ENCODE measurements around the gene MYH9.
"Not testable (repeated sequence)": the region's sequence is repeated elsewhere in the genome, so short reads cannot be mapped to it uniquely, and the experiment has no call there.

The MYH9 gene

GRCh38 chr22:36413022-36413775 is 25.4 kb upstream of the MYH9 start:
- no peaks in the 10 kb centered on the region for H3K36me3 Mint-ChIP-seq (ENCODE audit: low read depth)
- H3K27ac Mint-ChIP-seq = peak overlapping the region in 2 of 3 experiments; percentile 34 to 67
- no peaks in the 10 kb centered on the region for H3K9me3 Mint-ChIP-seq
- H3K4me3 Mint-ChIP-seq = no peak overlapping the region
- TF ChIP-seq CTCF (IDR thresholded peaks at IDR 0.05; ENCODE audit: unreplicated experiment in 3 of 3) = no peak
- peaks cover 4% of the 10 kb centered on the region for H3K27me3 Mint-ChIP-seq (ENCODE audit: low read depth)
- peaks cover 15% of the 10 kb centered on the region for H3K4me1 Mint-ChIP-seq

GRCh38 chr22:36411589-36412258 is 24.0 kb upstream of the MYH9 start:
- no peak for TF ChIP-seq CTCF (IDR thresholded peaks at IDR 0.05; ENCODE audit: unreplicated experiment in 3 of 3)
- Mint-ChIP-seq H3K4me3 (no peak overlapping the region), H3K9me3 (no peaks in the 10 kb centered on the region), H3K36me3 (ENCODE audit: low read depth) (no peaks in the 10 kb centered on the region), H3K27me3 (ENCODE audit: low read depth) (peaks cover 4% of the 10 kb centered on the region), H3K4me1 (peaks cover 15% of the 10 kb centered on the region), H3K27ac (peak overlapping the region in 2 of 3 experiments; percentile 41 to 51)

- peak in 1 of 3 experiments; percentile 43 for TF ChIP-seq CTCF (IDR thresholded peaks at IDR 0.05; ENCODE audit: unreplicated experiment in 3 of 3)
- H3K4me1 Mint-ChIP-seq = peaks cover 15% of the 10 kb centered on the region
- peak overlapping the region; percentile 87 to 99 (median 93) for H3K27ac Mint-ChIP-seq
- H3K36me3 Mint-ChIP-seq (ENCODE audit: low read depth) = no peaks in the 10 kb centered on the region
- H3K4me3 Mint-ChIP-seq = peak overlapping the region; percentile 74 to 87 (median 86)
- no peaks in the 10 kb centered on the region for H3K9me3 Mint-ChIP-seq
- peaks cover 4% of the 10 kb centered on the region for H3K27me3 Mint-ChIP-seq (ENCODE audit: low read depth)
These were observed 22.4 kb upstream of the MYH9 start for GRCh38 chr22:36409911-36410756.

GRCh38 chr22:36409554-36409910 is 21.8 kb upstream of the MYH9 start:
- H3K27me3 Mint-ChIP-seq (ENCODE audit: low read depth); H3K9me3 Mint-ChIP-seq; H3K36me3 Mint-ChIP-seq (ENCODE audit: low read depth): not testable (repeated sequence)
- H3K27ac Mint-ChIP-seq = peak overlapping the region; percentile 87 to 99 (median 93)
- H3K4me3 Mint-ChIP-seq = peak overlapping the region; percentile 74 to 87 (median 86)
- peaks cover 15% of the 10 kb centered on the region for H3K4me1 Mint-ChIP-seq
- TF ChIP-seq CTCF (IDR thresholded peaks at IDR 0.05; ENCODE audit: unreplicated experiment in 3 of 3) = peak in 2 of 3 experiments; percentile 43 to 44

- Mint-ChIP-seq H3K36me3 (ENCODE audit: low read depth) (no peaks in the 10 kb centered on the region), H3K9me3 (no peaks in the 10 kb centered on the region), H3K4me1 (peaks cover 15% of the 10 kb centered on the region), H3K27me3 (ENCODE audit: low read depth) (peaks cover 4% of the 10 kb centered on the region), H3K4me3 (peak overlapping the region; percentile 48 to 72 (median 68)), H3K27ac (peak overlapping the region; percentile 83 to 93 (median 87))
- no peak for TF ChIP-seq CTCF (IDR thresholded peaks at IDR 0.05; ENCODE audit: unreplicated experiment in 3 of 3)
These were observed 21.3 kb upstream of the MYH9 start for GRCh38 chr22:36409056-36409455.

Measured in nephron (organoid).